WTC11 (cell line): ENCODE results near the gene TUBGCP4. TPM values are rescaled to one million over a fixed set of nuclear protein-coding genes. Genes with fewer than 3 reads are reported as not detected.

Experiments used
- ATAC-seq: fragments of 200-7000 bp; cut with Tn5 transposase; 2 replicates; pipeline ENCODE4 v1.10.0; 2021; ENCODE audit warnings: mild to moderate bottlenecking, moderate library complexity
- CTCF ChIA-PET: fragments of 300-600 bp; sonication (Branson Sonifier 250); formaldehyde crosslinking; loops from one replicate; lab custom pipeline; 2021; ENCODE audit warnings: antibody characterized with exemption; lab: Charles Lee
- POLR2A ChIA-PET: fragments of 350-600 bp; sonication (Branson Sonifier 250); formaldehyde crosslinking; loops from one replicate; lab custom pipeline; 2021; ENCODE audit warnings: antibody characterized with exemption; lab: Charles Lee
- DNase-seq: peaks from one replicate; pipeline ENCODE4 v3.0.0; 2021; ENCODE audit warnings: low spot score
- H3K27ac Mint-ChIP-seq: 2 replicates; pipeline ENCODE4 v1.8.0; 2021; ENCODE audit warnings: mixed read lengths
- H3K27me3 Mint-ChIP-seq: 2 replicates; pipeline ENCODE4 v1.8.0; 2021; ENCODE audit warnings: low read depth, mild to moderate bottlenecking, moderate library complexity, mixed read lengths
- H3K36me3 Mint-ChIP-seq: 2 replicates; pipeline ENCODE4 v1.8.0; 2021; ENCODE audit warnings: mixed read lengths
- H3K4me1 Mint-ChIP-seq: 2 replicates; pipeline ENCODE4 v1.8.0; 2022; ENCODE audit warnings: mixed read lengths
- H3K4me3 Mint-ChIP-seq: 2 replicates; pipeline ENCODE4 v1.8.0; 2021; ENCODE audit warnings: mild to moderate bottlenecking, moderate library complexity, mixed read lengths
- H3K9me3 Mint-ChIP-seq: 2 replicates; pipeline ENCODE4 v1.8.0; 2021; ENCODE audit warnings: mixed read lengths
- AFF4 ChIP-seq: sonication (generic); formaldehyde crosslinking; IDR thresholded peaks from 2 replicates; pipeline ENCODE4 v1.8.1; 2023; ENCODE audit warnings: mild to moderate bottlenecking, missing genetic modification reagents, borderline replicate concordance
- ATF1 ChIP-seq: sonication (generic); formaldehyde crosslinking; IDR thresholded peaks from 2 replicates; pipeline ENCODE4 v1.8.1; 2023; ENCODE audit warnings: mild to moderate bottlenecking, moderate library complexity, missing genetic modification reagents
- FOXP1 ChIP-seq: sonication (generic); formaldehyde crosslinking; IDR thresholded peaks from 2 replicates; pipeline ENCODE4 v1.8.0; 2022; ENCODE audit warnings: missing genetic modification reagents, mild to moderate bottlenecking, moderate library complexity, borderline replicate concordance
- JAZF1 ChIP-seq: fragments of 250-450 bp; sonication (Bioruptor Pico); IDR thresholded peaks from 2 replicates; pipeline ENCODE4 v1.9.0; 2021; ENCODE audit warnings: moderate library complexity, mild to moderate bottlenecking, inconsistent platforms
- KAT7 ChIP-seq: sonication (generic); formaldehyde crosslinking; IDR thresholded peaks from 2 replicates; pipeline ENCODE4 v1.8.1; 2023; ENCODE audit warnings: missing genetic modification reagents, mild to moderate bottlenecking, borderline replicate concordance
- NR1H2 ChIP-seq: sonication (generic); formaldehyde crosslinking; IDR thresholded peaks from 2 replicates; pipeline ENCODE4 v1.9.0; 2021; ENCODE audit warnings: mild to moderate bottlenecking, moderate library complexity, missing genetic modification reagents
- NR2C2 ChIP-seq: sonication (generic); formaldehyde crosslinking; IDR thresholded peaks from 2 replicates; pipeline ENCODE4 v1.8.0; 2022; ENCODE audit warnings: mild to moderate bottlenecking, missing genetic modification reagents
- NR3C1 ChIP-seq: sonication (generic); formaldehyde crosslinking; conservative IDR thresholded peaks from 2 replicates; pipeline ENCODE4 v1.8.1; 2023; ENCODE audit warnings: low read depth, mild to moderate bottlenecking, missing genetic modification reagents
- RELA ChIP-seq: sonication (generic); formaldehyde crosslinking; IDR thresholded peaks from 2 replicates; pipeline ENCODE4 v1.8.1; 2022; ENCODE audit warnings: missing genetic modification reagents, mild to moderate bottlenecking, borderline replicate concordance
- SMAD3 ChIP-seq: sonication (generic); formaldehyde crosslinking; IDR thresholded peaks from 2 replicates; pipeline ENCODE4 v1.8.0; 2022; ENCODE audit warnings: missing genetic modification reagents, mild to moderate bottlenecking, borderline replicate concordance
- SP1 ChIP-seq: sonication (generic); formaldehyde crosslinking; conservative IDR thresholded peaks from 2 replicates; pipeline ENCODE4 v1.8.1; 2022; ENCODE audit warnings: missing genetic modification reagents
- STAT6 ChIP-seq: sonication (generic); formaldehyde crosslinking; conservative IDR thresholded peaks from 2 replicates; pipeline ENCODE4 v1.8.1; 2023; ENCODE audit warnings: mild to moderate bottlenecking, low read depth, missing genetic modification reagents, moderate library complexity
- TCF7 ChIP-seq: sonication (generic); formaldehyde crosslinking; IDR thresholded peaks from 2 replicates; pipeline ENCODE4 v1.8.0; 2022; ENCODE audit warnings: mild to moderate bottlenecking, low read depth, missing genetic modification reagents, moderate library complexity
- ZBTB21 ChIP-seq: sonication (generic); formaldehyde crosslinking; IDR thresholded peaks from 2 replicates; pipeline ENCODE4 v1.8.1; 2023; ENCODE audit warnings: mild to moderate bottlenecking, missing genetic modification reagents, borderline replicate concordance
- ZNF317 ChIP-seq: sonication (generic); formaldehyde crosslinking; IDR thresholded peaks from 2 replicates; pipeline ENCODE4 v1.8.1; 2023; ENCODE audit warnings: low read depth, mild to moderate bottlenecking, moderate library complexity, missing genetic modification reagents, borderline replicate concordance
- ZNF396 ChIP-seq: fragments of 250-450 bp; sonication (Bioruptor Pico); IDR thresholded peaks from 2 replicates; pipeline ENCODE4 v1.8.0; 2021; ENCODE audit warnings: mild to moderate bottlenecking, moderate library complexity, borderline replicate concordance
- ZNF423 ChIP-seq: fragments of 250-450 bp; sonication (Bioruptor Pico); IDR thresholded peaks from 2 replicates; pipeline ENCODE4 v2.1.2; 2022; ENCODE audit warnings: mild to moderate bottlenecking, moderate library complexity
- ZNF532 ChIP-seq: fragments of 250-450 bp; sonication (Bioruptor Pico); IDR thresholded peaks from 2 replicates; pipeline ENCODE4 v1.9.0; 2021; ENCODE audit warnings: mild to moderate bottlenecking, borderline replicate concordance
- total RNA-seq: library from RNA; stranded (reverse); gene quantifications from 3 replicates; pipeline ENCODE4 v1.2.3, GENCODE V29; 2021
- TF ChIP-seq, protein P1 (sequence below): fragments of 250-450 bp; sonication (Bioruptor Pico); IDR thresholded peaks from 2 replicates; pipeline ENCODE4 v1.8.0; 2021; ENCODE audit warnings: mild to moderate bottlenecking
- TF ChIP-seq, protein P2 (sequence below): sonication (generic); formaldehyde crosslinking; IDR thresholded peaks from 2 replicates; pipeline ENCODE4 v1.8.1; 2023; ENCODE audit warnings: mild to moderate bottlenecking, missing genetic modification reagents, moderate library complexity
- TF ChIP-seq, protein P3 (sequence below): sonication (generic); formaldehyde crosslinking; IDR thresholded peaks from 2 replicates; pipeline ENCODE4 v1.8.0; 2022; ENCODE audit warnings: mild to moderate bottlenecking, missing genetic modification reagents

Gene TUBGCP4
- total RNA-seq, 1 experiment from 2014 or later, result 22.5 TPM

DNA sequence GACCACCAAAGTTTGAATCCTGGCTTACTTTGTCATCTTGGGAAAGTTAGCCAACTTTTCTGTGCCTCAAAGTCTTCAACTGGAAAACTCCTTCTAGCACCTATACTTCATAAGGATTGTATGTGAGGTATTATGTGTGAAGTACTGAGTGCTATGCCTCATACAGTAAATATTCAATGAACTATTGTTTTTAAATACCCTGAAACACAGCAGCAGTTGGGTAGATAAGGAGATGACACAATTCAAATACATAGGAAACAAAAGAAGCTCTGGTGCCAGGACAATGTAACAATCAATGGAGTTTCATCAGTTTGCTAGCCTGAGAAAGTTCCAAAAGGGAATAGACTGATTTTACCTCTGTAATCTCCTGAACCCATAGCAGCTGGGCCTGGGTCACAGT lies 43.3 kb downstream of the TUBGCP4 start (continued):
- TF ChIP-seq ZNF532, result no peak
- no peak for TF ChIP-seq SMAD3 (CRISPR knock-in tag)
- no peak for TF ChIP-seq TCF7
- no peak for TF ChIP-seq STAT6 (CRISPR knock-in tag)

DNA sequence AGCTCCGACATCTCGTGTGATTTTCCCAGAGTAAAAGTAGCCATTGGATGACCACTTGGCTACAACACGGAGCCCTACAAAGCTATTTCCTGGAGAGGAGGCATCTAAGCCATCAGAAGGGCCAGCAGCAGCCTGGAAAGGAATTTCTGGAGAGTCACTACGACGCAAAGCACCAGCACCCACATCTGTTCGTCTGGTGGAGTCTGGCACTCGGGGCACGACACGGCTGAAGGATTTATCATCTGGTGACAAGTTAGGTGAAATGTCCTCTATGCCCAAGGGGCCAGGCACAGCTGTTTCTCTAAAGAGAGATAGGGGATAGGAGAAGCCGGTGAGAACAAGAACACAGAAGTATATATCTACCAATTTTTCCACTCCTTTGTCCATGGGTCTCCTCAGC lies 49.5 kb downstream of the TUBGCP4 start:
- POLR2A ChIA-PET, result no interaction called here

More for the DNA sequence above, 49.5 kb downstream of the TUBGCP4 start:
- no peak overlapping the region for H3K27ac Mint-ChIP-seq
- H3K9me3 Mint-ChIP-seq, result no peaks in the 10 kb centered on the region
- DNase-seq (no peak), ATAC-seq (no peak)
- peaks cover 65% of the 10 kb centered on the region for H3K36me3 Mint-ChIP-seq
- CTCF ChIA-PET, result no interaction called here
- H3K27me3 Mint-ChIP-seq, result no peaks in the 10 kb centered on the region; the same call in 1 of the 2 replicates
- H3K4me3 Mint-ChIP-seq, result no peak overlapping the region
- no peaks in the 10 kb centered on the region for H3K4me1 Mint-ChIP-seq
- TF ChIP-seq NR1H2 (CRISPR knock-in tag) (no peak), RELA (CRISPR knock-in tag) (no peak), JAZF1 (no peak), SP1 (CRISPR knock-in tag) (no peak), NR3C1 (CRISPR knock-in tag) (no peak), NR2C2 (CRISPR knock-in tag) (no peak), AFF4 (CRISPR knock-in tag) (no peak), ZBTB21 (CRISPR knock-in tag) (no peak), ZNF396 (CRISPR knock-in tag) (no peak), ZNF317 (CRISPR knock-in tag) (no peak), ATF1 (CRISPR knock-in tag) (no peak), FOXP1 (CRISPR knock-in tag) (no peak), ZNF423 (no peak), KAT7 (CRISPR knock-in tag) (no peak)
- TF ChIP-seq, protein P1, sequence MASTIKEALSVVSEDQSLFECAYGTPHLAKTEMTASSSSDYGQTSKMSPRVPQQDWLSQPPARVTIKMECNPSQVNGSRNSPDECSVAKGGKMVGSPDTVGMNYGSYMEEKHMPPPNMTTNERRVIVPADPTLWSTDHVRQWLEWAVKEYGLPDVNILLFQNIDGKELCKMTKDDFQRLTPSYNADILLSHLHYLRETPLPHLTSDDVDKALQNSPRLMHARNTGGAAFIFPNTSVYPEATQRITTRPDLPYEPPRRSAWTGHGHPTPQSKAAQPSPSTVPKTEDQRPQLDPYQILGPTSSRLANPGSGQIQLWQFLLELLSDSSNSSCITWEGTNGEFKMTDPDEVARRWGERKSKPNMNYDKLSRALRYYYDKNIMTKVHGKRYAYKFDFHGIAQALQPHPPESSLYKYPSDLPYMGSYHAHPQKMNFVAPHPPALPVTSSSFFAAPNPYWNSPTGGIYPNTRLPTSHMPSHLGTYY, result no peak
- TF ChIP-seq, protein P2, sequence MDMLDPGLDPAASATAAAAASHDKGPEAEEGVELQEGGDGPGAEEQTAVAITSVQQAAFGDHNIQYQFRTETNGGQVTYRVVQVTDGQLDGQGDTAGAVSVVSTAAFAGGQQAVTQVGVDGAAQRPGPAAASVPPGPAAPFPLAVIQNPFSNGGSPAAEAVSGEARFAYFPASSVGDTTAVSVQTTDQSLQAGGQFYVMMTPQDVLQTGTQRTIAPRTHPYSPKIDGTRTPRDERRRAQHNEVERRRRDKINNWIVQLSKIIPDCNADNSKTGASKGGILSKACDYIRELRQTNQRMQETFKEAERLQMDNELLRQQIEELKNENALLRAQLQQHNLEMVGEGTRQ (CRISPR knock-in tag), result no peak
- TF ChIP-seq, protein P3, sequence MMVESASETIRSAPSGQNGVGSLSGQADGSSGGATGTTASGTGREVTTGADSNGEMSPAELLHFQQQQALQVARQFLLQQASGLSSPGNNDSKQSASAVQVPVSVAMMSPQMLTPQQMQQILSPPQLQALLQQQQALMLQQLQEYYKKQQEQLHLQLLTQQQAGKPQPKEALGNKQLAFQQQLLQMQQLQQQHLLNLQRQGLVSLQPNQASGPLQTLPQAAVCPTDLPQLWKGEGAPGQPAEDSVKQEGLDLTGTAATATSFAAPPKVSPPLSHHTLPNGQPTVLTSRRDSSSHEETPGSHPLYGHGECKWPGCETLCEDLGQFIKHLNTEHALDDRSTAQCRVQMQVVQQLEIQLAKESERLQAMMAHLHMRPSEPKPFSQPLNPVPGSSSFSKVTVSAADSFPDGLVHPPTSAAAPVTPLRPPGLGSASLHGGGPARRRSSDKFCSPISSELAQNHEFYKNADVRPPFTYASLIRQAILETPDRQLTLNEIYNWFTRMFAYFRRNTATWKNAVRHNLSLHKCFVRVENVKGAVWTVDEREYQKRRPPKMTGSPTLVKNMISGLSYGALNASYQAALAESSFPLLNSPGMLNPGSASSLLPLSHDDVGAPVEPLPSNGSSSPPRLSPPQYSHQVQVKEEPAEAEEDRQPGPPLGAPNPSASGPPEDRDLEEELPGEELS (CRISPR knock-in tag), result no peak
